HG03521 (cell line): ENCODE data around the gene DGCR2.
"Not testable (repeated sequence)": the region's sequence is repeated elsewhere in the genome, so short reads cannot be mapped to it uniquely, and the experiment has no call there.

Source experiments
- ATAC-seq: cut with Tn5 transposase; IDR thresholded peaks from one replicate; pipeline ENCODE4 v1.9.1; 2021; ENCODE audit warnings: mild to moderate bottlenecking, moderate library complexity; ENCODE audit not compliant: unreplicated experiment

DGCR2 gene

DNA sequence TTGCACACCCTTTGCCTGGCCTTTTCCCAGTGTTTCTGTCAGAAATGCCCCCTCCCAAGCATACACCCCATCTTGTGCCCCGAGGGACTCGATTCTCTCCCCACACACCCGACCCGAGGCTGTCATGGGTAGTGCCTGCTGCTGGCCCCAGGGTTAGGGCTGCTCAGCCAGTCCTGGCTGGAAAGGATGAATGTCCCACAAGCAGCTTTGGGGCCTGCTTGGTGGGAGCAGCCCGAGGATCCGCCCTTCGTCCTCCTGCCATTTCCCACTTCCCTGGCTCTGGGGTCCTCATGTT, 131.1 kb downstream of the DGCR2 start:
- no peak for ATAC-seq

GRCh38 chr22:18990355-18991137, 131.7 kb downstream of the DGCR2 start:
- ATAC-seq = no peak

DNA sequence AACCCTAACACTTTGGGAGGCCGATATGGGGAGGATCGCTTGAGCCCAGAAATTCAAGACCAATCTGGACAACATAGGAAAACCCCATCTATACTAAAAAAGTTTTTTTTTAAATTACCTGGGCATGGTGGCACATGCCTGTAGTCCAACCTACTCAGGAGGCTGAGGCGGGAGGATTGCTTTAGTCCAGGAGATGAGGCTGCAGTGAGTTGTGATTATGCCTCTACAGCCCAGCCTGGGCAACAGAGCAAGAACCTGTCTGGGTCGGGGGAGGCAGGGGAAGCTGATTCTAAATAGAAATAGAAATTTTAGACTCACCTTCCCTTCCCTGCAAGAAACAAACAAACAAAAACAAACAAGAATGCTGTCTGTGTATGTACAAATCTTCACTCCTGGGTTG, 133.3 kb downstream of the DGCR2 start:
- no peak for ATAC-seq

- ATAC-seq = no peak
Measured at GRCh38 chr22:18987765-18988164, 134.4 kb downstream of the DGCR2 start.

DNA sequence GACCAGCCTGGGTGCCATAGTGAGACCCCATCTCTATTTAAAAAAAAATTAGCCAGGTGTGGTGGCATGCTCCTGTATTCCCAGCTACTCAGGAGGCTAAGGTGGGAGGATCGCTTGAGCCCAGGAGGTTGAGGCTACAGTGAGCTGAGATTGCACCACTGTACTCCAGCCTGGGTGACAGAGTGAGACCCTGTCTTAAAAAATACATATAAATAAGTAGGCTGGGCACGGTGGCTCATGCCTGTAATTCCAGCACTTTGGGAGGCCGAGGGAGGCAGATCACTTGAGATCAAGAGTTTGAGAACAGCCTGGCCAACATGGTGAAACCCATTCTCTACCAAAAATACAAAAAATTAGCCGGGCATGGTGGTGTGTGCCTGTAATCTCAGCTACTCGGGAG, 135.1 kb downstream of the DGCR2 start:
- ATAC-seq = not testable (repeated sequence)
